HG03159 (cell line): ENCODE results near the gene ALOX15.
"Not testable (repeated sequence)": the region's sequence is repeated elsewhere in the genome, so short reads cannot be mapped to it uniquely, and the experiment has no call there.

Source experiments
- ATAC-seq: cut with Tn5 transposase; IDR thresholded peaks from one replicate; pipeline ENCODE4 v1.9.1; 2021; ENCODE audit warnings: mild to moderate bottlenecking, moderate library complexity; ENCODE audit not compliant: unreplicated experiment

ALOX15 gene

DNA sequence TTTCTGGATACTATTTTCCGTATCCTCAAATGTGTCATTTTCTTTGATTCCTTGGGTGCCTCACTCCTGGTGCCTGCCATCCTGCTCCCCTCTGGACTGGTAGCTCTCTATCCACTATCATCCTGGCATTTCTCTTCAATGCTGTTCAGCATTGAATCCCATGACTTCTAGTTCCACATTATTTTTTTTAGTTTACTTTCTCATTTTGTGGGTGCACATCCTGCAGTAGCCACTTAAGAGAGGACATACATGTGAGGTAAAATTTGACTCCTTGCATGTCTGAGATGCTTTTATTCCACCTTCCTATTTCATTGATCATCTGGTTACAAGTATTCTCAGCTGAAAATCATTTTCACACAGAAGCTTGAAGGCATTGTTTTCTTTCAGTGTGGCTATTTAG, 19.1 kb downstream of the ALOX15 start:
- ATAC-seq, result no peak

DNA sequence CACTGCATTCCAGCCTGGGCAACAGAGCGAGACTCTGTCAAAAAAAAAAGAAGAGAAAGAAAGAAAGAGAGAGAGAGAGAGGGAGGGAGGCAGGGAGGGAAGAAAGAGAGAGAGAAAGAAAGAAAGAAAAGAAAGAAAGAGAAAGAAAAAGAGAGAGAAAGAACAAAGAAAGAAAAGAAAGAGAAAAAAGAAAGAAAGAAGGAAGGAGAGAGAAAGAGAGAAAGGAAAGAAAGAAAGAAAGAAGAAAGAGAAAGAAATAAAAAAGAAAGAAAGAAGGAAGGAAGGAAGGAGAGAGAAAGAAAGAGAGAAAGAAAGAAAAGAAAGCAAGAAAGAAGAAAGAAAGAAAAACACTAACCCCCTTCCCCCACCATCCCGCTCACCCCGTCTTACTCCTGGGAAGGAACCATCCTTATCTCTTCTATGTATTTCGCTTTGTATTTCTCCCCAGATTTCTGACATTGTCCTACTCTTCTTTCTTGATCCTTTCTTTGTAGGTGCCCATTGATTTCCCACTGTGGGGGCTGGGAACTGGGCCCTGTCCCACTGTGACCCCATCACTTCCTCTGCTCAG, 20.9 kb downstream of the ALOX15 start:
- no peak for ATAC-seq

DNA sequence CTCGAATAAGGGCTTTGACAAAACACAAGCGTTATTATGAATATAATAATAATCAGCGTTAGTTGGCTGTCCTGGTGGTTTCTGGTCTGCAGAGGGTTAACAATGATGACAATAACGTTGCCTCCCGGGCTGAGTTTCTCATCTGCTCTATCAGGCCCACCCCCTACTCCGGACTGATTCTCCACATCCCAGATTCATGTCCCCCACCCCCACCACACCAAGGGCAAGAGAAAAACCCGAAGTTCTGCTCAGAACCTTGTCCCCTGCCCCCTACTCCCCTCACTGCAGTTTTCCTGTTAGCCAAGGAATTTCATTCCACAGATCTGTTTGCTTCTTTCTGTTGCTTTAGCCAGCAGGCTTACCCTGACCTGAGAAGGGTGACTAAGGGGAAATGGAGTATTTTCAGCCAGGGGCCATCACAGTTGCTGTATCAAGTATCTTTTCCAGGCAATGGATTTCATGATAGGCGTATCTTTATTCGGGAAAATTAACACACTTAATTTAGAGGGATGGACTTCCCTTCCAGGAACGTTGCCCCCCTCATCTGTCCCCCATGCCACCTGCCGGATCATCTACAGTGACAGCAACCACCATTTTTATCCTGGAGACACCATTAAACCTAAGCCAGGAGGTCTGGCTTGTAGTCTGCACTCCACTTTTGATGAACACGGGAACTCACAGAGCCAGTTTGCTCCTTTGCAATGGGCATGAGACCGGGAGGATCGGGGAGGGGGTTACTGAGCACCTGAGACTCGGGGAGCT, 23.7 kb downstream of the ALOX15 start:
- ATAC-seq, result no peak

DNA sequence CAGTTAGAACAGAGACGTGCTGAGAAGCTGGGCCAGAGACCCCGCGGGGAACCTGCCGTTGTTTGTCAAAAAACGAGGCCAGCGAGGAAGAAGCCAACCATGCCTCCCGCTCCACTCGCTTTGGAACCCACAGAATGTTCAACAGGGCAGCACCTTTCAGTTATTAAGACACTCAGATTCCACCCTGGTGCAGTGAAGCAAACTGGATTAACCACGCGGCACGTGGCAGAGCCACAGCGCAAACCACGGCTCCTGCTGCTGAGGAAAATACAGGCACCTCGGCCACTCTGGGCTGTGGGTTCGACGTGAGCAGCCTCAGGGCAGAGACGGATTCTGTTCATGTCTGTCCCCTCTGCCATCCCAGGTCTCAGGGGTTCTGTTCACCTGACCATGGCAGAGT, 24.4 kb downstream of the ALOX15 start:
- ATAC-seq, result no peak

DNA sequence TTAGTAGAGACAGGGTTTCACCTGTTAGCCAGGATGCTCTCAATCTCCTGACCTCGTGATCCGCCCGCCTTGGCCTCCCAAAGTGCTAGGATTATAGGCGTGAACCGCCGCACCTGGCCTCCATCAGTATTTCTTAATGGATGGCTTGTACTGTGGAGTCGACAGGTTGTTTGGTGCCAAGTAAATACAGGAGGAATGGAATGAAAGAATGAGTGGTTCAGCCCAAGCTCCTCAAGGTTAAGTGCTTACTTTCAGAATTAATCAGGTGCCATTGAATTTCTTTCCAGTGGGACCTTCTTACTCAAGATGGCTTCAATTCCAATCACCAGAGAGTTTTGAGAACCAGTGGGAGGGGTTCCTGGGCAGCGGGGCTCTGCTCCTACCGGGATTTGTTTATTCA, 25.0 kb downstream of the ALOX15 start:
- no peak for ATAC-seq

DNA sequence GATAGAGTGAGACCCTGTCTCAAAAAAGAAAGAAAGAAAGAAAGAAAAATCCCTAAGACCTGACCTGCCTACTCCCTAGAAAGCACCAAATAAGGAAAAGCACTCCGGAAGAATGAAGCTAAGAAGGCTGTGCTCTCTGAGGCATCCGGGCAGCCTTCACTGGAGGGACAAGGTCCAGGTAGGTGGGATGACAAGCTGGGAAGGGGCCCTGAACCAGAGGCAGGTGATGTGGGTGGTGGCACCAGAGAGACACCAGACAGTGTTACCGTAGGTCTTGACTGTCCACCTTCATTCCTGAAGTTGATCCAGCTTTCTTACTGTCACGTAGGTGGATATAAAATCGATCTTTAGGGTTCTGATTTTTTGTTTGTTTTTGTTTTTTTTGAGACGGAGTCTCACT, 30.8 kb downstream of the ALOX15 start:
- no peak for ATAC-seq

DNA sequence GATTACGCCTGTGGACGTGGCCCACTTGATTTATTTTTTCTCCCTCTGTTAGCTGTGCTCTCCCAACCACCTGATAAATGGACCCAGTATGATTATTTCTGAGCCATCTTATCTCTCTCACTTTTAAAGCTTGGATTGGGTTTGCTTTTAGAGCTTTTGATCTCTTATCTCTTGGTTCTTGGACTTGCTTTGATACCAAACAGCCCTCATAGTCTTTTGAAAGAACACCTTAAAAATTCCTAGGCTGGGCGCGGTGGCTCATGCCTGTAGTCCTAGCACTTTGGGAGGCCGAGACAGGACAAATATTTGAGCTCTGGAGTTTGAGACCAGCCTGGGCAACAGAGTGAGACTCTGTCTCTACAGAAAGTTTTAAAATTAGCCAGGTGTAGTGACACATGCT, 31.3 kb downstream of the ALOX15 start:
- no peak for ATAC-seq

DNA sequence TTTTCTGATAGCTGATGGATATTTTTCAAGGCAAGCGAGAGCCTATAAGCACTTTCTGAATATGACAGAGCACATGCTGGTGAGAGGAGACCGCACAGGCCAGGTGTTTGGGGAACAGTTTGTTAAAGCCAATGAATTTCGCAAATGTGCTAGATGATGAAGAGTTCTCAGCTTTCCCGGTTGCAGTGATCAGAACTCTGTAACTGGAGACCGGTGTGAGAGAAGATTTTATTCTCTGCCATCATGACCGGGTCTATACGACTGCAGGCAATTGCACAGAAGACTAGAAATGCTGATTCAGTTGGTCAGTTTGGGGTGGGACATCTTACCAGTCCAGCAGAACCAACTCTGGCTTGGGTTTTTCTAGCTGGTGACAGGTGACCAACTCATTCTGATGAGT, 31.7 kb downstream of the ALOX15 start:
- no peak for ATAC-seq

DNA sequence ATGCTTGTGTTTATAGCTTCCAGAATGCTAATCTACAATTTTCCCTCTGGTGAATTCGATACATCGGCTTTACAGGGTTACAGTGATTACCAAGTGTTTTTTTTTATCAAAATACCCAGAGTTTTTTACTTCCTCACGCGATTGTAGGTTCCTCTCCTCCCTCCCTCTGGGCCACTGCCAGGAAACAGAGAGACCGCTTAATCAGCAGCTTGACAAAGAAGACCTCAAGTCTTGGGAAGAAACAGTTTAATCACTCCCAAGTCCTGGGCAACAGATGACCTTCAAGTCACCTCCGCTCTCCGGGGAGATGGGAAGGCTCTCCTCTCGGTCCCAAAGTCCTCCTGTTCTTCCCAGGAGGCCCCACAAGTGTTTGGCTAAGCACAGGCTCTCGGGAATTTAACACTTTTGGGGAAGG, 33.7 kb downstream of the ALOX15 start:
- ATAC-seq, result no peak

DNA sequence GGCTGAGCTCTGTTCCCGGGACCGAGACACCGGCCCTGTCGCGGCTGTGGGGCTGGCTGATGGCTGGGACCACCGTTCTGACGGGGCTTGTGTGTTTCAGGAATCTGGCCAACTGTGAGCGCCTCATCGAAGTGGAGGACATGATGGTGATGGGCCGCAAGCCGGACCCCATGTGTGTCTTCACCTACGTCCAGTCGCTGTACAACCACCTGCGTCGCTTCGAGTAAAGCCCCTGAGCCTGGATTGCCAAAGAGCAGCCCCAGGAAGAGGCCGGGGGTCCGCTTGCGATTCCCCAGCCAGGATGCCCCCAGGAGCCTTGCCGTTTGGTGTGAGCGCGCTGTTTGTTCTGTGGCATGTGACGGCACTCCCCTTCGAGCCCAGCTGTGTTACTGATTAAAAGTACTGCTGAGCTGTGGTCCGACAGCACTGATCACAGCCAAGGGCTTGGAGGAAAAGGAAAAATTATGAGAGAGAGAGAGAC, 34.2 kb downstream of the ALOX15 start:
- no peak for ATAC-seq

DNA sequence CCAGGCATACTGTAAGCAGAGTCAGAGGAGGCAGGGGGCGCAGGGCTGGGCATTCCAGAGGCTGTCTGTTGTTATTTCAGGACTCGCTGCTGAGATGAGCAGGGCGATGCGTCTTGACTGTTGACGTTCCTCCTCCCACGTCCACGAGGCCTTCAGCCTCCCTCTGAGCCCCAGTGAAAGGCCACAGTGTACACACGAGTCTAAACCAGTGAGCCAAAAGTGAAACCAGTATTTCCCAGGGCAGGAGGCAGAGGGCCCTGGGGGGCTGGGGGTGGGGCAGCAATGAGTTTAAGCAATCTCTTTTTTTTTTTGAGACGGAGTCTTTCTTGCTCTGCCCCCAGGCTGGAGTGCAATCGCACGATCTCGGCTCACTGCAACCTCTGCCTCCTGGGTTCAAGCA, 35.7 kb downstream of the ALOX15 start:
- no peak for ATAC-seq

DNA sequence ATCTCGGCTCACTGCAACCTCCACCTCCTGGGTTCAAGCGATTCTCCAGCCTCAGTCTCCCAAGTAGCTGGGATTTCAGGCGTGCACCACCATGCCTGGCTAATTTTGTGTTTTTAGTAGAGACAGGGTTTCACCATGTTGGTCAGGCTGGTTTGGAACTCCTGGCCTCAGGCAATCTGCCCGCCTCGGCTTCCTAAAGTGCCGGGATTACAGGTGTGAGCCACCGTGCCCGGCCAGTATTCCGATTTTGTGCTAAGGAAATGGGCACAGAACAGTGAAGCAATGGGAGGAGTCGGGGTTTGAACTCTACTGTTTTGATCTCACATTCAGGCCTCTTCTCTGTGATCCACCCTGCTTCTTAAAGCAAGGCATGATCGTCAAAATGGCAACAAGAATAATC, 36.7 kb downstream of the ALOX15 start:
- ATAC-seq, result not testable (repeated sequence)

DNA sequence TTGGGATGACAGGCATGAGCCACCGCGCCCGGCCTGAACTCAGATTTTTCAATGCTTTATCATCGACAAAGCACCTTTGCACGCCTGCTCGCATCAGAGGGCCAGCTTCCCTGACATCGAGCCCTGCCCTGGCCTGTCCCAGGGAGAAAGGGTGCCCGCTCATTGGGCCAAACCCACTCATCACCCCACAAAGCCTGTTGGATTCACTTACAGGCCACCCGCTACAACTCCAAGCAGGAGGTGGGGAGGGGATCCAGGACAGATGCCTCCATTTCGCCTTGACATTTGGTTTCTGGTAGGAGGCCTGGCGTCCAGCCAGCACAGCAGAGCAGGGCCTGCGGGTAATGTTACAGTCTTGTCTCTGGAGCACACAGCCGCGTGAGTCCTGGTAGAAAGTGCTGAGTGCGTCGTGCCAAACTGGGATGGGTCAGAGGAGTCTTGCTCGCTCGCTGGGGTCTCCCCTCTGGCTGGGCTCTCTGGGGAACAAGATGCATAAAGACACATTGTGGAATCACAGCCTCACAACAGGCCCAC, 37.3 kb downstream of the ALOX15 start:
- ATAC-seq, result no peak

DNA sequence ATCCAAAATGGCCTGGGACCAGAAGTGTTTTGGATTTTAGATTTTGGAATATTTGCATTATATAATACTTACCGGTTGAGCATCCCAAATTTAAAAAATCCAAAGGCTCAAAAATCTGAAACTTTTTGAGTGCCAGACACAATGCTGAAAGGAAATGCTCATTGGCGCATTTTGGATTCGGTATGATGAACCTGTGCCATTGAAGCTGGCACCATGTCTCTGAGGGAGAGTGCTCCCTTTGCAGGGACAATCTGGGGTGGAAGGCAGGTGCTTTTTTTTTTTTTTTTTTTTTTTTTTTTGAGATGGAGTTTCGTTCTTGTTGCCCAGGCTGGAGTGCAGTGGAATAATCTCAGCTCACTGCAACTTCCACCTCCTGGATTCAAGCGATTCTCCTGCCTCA, 39.4 kb downstream of the ALOX15 start:
- ATAC-seq, result no peak

DNA sequence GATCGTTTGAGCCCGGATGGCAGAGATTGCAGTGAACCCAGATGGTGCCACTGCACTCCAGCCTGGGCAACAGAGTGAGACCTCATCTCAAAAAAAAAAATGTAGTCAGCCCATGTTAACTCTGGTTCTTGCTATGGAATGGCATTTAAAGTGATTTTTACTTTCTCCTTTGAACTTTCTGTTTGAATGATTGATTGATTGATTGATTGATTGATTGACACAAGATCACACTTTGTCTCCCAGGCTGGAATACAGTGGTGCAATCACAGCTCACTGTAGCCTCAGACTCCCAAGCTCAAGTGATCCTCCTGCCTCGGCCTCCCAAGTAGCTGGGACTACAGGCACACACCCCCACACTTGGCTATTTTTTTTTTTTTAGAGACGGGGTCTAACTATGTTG, 40.2 kb downstream of the ALOX15 start:
- ATAC-seq, result no peak

DNA sequence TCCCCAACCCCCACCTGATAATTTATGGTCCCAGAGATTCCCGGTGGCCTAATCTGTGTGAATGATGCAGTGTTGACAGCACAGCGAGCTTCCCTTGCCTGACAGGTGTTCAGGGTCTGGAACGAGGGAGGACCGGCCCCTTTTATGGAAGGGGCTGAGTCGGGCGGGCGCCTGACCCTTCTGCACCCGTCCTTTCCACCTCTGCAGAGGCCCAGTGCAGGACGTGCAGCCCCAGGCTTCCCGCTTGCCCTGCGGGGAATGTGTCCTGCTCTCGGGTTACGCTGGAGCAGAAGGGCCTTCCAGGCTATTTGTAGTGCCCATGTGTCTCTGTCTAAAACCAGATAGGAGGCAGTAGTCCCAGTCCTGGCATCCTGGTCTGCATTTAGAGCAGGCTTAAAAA, 40.9 kb downstream of the ALOX15 start:
- ATAC-seq, result no peak

DNA sequence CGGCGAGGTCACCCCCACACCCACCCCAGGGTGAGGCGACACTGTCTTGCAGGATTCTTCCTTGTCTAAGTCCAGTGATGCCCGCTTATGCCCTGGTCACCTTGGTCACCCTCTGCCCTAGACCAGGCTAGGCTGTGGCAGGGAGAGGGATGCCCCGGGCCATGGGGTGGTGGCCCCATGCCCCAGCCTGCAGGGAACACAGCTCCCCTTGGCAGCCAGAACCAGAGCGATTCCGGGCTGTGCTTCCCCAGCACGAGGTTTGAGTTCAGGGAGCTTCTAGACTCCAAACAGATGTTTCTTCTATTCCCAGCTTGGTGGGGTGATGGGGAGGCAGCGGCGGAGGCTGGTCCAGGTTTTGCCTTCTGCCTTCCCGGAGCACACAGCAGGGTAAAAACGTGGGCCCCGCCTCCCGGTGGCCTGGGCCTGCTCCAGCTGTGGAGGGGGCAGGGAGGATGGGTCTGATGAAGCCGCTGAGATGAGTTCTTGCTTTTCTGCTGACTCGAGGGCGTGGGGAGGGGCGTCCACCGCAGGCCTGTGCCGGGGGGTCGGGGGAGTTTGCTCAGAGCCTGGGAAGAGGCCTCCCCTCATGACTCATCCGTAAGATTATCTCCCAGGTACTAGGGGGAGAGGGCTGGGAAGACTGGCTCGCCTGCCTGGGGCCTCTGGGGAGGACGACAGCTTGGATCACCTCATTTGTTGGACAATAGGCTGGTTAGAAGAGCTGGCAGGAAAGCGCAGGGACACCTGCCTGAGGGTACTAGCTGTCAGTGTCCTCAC, 41.8 kb downstream of the ALOX15 start:
- no peak for ATAC-seq

DNA sequence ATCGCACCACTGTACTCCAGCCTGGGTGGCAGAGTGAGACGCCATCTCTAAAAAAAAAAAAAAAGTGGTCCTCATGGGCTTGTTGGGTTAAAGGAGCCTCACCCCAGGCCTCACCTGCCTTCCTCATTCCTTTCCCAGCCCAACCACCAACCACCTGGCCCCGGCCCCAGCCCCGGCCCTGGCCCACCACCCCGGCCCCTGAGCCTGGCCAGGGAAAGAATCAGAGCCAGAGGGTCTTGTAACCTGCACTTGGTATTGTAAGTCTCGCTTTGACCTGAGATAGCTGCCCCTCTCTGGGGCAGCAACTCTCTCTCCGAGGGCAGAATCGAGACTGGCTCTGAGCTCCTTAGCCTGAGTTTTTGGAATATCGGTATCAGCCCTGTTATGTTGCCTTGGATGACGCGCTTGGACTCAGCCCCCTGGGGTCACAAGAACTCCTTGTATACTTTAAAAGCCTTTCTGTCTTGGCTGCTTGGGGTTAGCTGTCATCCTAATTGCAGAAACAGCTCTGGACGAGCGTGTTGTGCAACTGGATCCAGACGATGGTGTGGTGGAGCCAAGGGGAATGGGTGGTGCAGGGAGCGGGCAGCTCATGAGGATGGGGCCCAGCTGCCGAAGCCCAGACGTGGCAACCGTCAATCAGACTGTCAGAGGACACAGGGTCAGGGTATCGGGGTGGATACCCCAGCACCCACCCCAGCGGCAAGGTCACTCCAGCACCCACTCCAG, 42.5 kb downstream of the ALOX15 start:
- no peak for ATAC-seq

DNA sequence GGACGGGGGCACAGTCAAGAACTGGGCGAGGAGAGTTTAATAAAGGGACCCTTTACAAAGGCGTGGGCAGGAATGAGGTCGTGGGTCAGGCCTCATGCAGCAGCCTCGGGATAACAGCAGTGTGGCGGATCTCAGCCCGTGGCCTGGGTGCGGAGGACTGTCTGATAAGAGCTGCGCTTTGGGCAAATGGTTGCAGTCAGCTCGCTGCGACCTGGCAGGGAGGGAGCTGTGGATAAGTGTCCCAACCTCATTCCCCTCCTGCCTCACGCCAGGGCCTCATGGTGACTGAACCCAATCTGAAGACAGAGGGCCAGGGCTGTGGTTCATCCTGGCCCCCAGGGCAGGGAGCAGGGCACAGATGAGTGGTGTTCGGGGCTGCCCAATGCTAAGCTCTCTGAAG, 43.5 kb downstream of the ALOX15 start:
- no peak for ATAC-seq

DNA sequence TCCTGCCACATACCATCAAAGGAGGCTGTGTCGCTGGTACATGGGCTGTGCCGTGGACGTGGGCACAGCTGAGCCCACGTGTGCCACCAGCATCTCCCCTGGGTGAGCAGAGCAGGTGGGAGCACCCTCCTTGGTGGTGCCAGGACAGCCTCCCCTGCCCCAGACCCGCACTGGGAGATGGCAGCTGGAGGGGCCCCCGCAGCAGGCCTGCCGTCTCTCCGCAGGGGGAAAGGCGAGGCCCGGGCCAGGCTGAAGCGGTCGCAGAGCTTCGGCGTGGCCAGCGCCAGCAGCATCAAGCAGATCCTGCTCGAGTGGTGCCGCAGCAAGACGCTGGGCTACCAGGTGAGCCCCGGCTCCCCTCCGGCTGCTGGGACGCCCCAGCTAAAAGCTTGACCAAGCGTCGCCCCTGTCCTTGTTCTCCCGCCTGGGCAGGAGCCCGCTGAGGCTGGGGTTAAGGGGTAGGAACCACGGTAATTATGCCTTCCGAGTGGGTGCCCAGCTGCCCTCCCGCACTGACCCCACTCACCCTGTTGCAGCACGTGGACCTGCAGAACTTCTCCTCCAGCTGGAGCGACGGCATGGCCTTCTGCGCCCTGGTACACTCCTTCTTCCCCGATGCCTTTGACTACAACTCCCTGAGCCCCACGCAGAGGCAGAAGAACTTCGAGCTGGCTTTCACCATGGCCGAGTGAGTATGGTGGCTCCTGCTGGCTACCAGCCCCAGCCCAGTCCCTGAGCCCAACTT, 44.7 kb downstream of the ALOX15 start:
- no peak for ATAC-seq
